Heart left ventricle (tissue), 13 donors: ENCODE results near the gene TMEM214.

ENCODE experiments used
- CTCF ChIP-seq, 12 donors: fragments of 200-600 bp; sonication (generic) in 4 of 12; IDR thresholded peaks; one replicate each; pipeline versions ENCODE4 v1.5.0 to v1.8.0; 2018 to 2022; ENCODE audit warnings: antibody characterized with exemption in 12 of 12, mild to moderate bottlenecking in 5 of 12
- POLR2A ChIP-seq, 2 donors: fragments of 450-650 bp; IDR thresholded peaks; one replicate each; pipeline ENCODE4 v1.6.1; 2017; ENCODE audit warnings: antibody characterized with exemption in 2 of 2, mild to moderate bottlenecking in 2 of 2, moderate library complexity in 2 of 2
- donor health status: ischemic (EF 13 %, LVEDD 7.1; RV severe dilation, severe dysfunction).
- donor health status: DM: no; HTN: yes; CAD: no.
- donor health status: DM: no; HTN: no; CAD: no.
- donor health status: ischemic (EF 25% LVEDD 6.9; RV normal size, moderate dysfunction).
- donor health status: ischemic (EF 25% LVEDD 5.7; RV mildly dilated, moderate dysfunction).
- donor health status: ischemic (EF 35%, LVEDD 5.7; RV mildly dilated, moderate dysfunction).
- donor health status: nonischemic (EF 11% LVEDD 7.7; RV severe dilation, severe dysfunction).
- donor health status: DM: yes; HTN: yes; CAD: no.
- donor health status: PGD.
- donor health status: ischemic (EF 29% LVEDD 5.4; RV normal size, mild dysfunction).
- donor health status: nonischemic (EF 23%, LVEDD 6.1; RV moderate dilation, normal function).

- no peak for TF ChIP-seq CTCF (IDR thresholded peaks at IDR 0.05)
- no peak for TF ChIP-seq POLR2A (IDR thresholded peaks at IDR 0.05)
These were observed 13.3 kb upstream of the TMEM214 start for GRCh38 chr2:27019459-27019858.
